ENCODE measurements around the gene ZNF26. TPM values are rescaled to one million over a fixed set of nuclear protein-coding genes. Genes with fewer than 3 reads are reported as not detected.

ZNF26 gene, protein sequence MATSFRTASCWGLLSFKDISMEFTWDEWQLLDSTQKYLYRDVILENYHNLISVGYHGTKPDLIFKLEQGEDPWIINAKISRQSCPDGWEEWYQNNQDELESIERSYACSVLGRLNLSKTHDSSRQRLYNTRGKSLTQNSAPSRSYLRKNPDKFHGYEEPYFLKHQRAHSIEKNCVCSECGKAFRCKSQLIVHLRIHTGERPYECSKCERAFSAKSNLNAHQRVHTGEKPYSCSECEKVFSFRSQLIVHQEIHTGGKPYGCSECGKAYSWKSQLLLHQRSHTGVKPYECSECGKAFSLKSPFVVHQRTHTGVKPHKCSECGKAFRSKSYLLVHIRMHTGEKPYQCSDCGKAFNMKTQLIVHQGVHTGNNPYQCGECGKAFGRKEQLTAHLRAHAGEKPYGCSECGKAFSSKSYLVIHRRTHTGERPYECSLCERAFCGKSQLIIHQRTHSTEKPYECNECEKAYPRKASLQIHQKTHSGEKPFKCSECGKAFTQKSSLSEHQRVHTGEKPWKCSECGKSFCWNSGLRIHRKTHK
- total RNA-seq (2013; cell fraction: nucleolus; rRNA removed), result 131 and 152 TPM in 2 replicates
- total RNA-seq (2014; rRNA removed) (7.2 and 17.1 TPM in 2 replicates), total RNA-seq (2014; rRNA removed; fragmentation: Illumina TruSeq; extraction: Trizol) (8.6 and 9.1 TPM in 2 replicates), total RNA-seq (2021) (13.4 and 14.1 TPM in 2 replicates), polyA plus RNA-seq (2011; rRNA removed) (11.0 and 16.5 TPM in 2 replicates), polyA plus RNA-seq (2014; fragmentation: Illumina TruSeq; extraction: Trizol) (5.7 and 7.4 TPM in 2 replicates), polyA plus RNA-seq (2014; fragmentation: Nextera tagmentation; extraction: Ambion mirVana) (1 to 10 TPM in 1 of 2 experiments, under 1 TPM in 1; 1.00 to 1.4 TPM), polyA plus RNA-seq (2014; rRNA removed) (15.4 and 17.1 TPM in 2 replicates), polyA plus RNA-seq (2016; fragmentation: Nextera tagmentation; extraction: Ambion mirVana) (10 to 100 TPM in 1 of 2 experiments, 1 to 10 TPM in 1; 9.9 to 11.5 TPM), polyA minus RNA-seq (2011; rRNA and poly(A)+ RNA removed) (12.9 and 25.5 TPM in 2 replicates), Bru-seq, nascent RNA (percentile 85 among the genes with signal in this experiment), BruChase-seq, experiment 1, labeled RNA remaining after a 6-hour chase (percentile 90 among the genes with signal in this experiment), BruChase-seq, experiment 2, labeled RNA remaining after a 2-hour chase (percentile 89 among the genes with signal in this experiment)
- 5.1 TPM for polyA plus RNA-seq (2011; ENCODE audit: low read depth)
- polyA plus RNA-seq (2011; cell fraction: cytosol; rRNA removed), result 11.5 and 19.2 TPM in 2 replicates
- polyA plus RNA-seq (2011; cell fraction: nucleus; rRNA removed), result 31.9 and 39.0 TPM in 2 replicates
- polyA plus RNA-seq (2012), result 9.8 and 9.9 TPM in 2 replicates
- 9.7 and 16.6 TPM in 2 replicates for polyA minus RNA-seq (2011; cell fraction: cytosol; rRNA and poly(A)+ RNA removed)
- 27.2 and 44.2 TPM in 2 replicates for polyA minus RNA-seq (2011; cell fraction: nucleus; rRNA and poly(A)+ RNA removed)
- long read RNA-seq, experiment 1, full-length matches to known transcripts, result 1 of 4 reads
- long read RNA-seq, experiment 1, partial matches to known transcripts, result 0 of 4 reads
- long read RNA-seq, experiment 1, other reads (novel, unspliced or antisense), result 3 of 4 reads
- long read RNA-seq, experiment 2, full-length matches to known transcripts, result 2 of 20 reads
- long read RNA-seq, experiment 2, partial matches to known transcripts, result 15 of 20 reads
- long read RNA-seq, experiment 2, other reads (novel, unspliced or antisense), result 3 of 20 reads

DNA sequence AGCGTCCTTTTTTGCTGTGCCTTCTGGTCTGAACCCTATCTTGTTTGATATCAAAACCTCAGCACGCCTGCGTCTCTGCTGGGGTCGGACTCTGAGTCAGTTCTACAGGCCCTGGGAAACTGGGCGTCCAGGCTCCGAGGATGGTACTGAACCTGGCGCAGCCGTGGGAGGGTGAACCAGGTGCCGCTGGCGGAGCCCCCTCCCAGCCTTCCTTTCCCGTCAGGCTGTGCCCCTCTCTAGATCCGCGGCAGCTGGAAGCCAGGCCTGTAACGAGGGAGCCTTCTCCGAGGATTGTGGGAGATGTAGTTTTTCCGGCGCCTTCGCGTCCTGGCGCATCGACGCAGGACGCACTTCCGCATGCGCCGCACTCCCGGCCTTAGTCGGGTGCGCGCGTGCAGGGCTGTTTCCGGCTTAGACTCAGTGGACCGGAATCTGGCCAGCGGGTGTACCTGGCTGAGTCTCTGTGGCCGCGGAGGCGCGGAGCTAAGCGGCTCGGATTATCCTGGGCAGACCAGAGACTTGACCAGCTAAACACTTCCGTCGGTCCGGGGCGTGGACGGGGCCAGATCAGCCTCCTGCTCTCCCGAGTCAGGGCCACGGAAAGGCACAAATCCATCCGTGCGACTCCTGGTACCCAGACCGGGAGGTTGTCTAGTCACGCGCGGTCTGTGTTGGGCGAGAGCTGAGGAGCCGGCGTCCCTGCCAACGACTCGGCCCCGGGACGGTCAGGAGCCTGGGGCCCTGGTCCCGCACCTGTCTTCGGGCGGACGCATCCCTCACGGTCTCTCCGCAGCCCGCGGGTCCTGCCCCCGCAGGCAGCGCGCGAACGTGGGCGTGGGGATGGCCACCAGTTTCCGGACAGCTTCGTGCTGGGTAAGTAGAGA is at the start of gene ZNF26:
ZNF26 (plus strand) TSS at position 367 of the 884 bp plus-strand sequence; CDS start at position 841, 474 bp downstream.
- Histone ChIP-seq H3K36me3 (ENCODE audit: control insufficient read depth in 2 of 2, insufficient read depth in 2 of 2, low read length in 1 of 2) (no peaks in the 10 kb centered on the region), H3K27ac (ENCODE audit: control insufficient read depth, insufficient read depth) (peak within 1 kb of the TSS; percentile 82), H2AFZ (ENCODE audit: control insufficient read depth, low read depth, low read length) (peak within 1 kb of the TSS; percentile 98), H3K4me2 (ENCODE audit: control insufficient read depth, insufficient read depth) (peak within 1 kb of the TSS; percentile 95), H3K4me3 (peak within 1 kb of the TSS; percentile 83), H3K79me2 (ENCODE audit: control insufficient read depth, insufficient read depth, low read length) (peaks cover 18% of the 10 kb centered on the region), H3K27me3 (replicated peaks in 1 of 2; ENCODE audit: control insufficient read depth in 2 of 2, insufficient read depth in 2 of 2, low read length in 1 of 2) (no peaks in the 10 kb centered on the region), H4K20me1 (ENCODE audit: control insufficient read depth, insufficient read depth) (no peaks in the 10 kb centered on the region), H3K9me3 (replicated peaks; ENCODE audit: control insufficient read depth, insufficient read depth, low read length) (peaks cover 14% of the 10 kb centered on the region; the same call in 2 of the 3 replicates), H3K4me1 (ENCODE audit: control insufficient read depth, insufficient read depth, low read length) (peaks cover 4% of the 10 kb centered on the region; the same call in 1 of the 2 replicates), H3K9ac (ENCODE audit: control insufficient read depth, insufficient read depth, low read length) (peak within 1 kb of the TSS; percentile 87)
- peak; percentile 72 for DNase-seq (ENCODE audit: low read depth, low spot score)
- ChIA-PET POLR2A (interaction anchor here (1.0 to 2.1 kb wide), 3 partner anchors 30 to 195 kb away, joined by 3 to 9 read pairs (median 4); partner anchors contain the start of genes ZNF268 and ZNF605), RAD21 (ENCODE audit: unreplicated experiment) (interaction anchor here (1.1 to 2.3 kb wide), 4 partner anchors 29 to 195 kb away, joined by 3 to 8 read pairs (median 6); partner anchors contain the start of genes ZNF268 and ZNF84), SMC1A (ENCODE audit: uncharacterized antibody, unreplicated experiment) (interaction anchor here (0.7 to 2.7 kb wide), 6 partner anchors 10 to 195 kb away, joined by 3 to 8 read pairs (median 5); partner anchors contain the start of genes GOLGA3 and ZNF268), CTCF (interaction anchor here (0.7 to 1.7 kb wide), 3 partner anchors 195 to 216 kb away, joined by 3 to 7 read pairs (median 4); partner anchors contain the start of gene ZNF268)
- intact Hi-C loops (cut with micrococcal nuclease; ENCODE audit: unreplicated experiment) (loop anchor here (1.0 to 2.0 kb wide), 2 partner anchors 51 to 94 kb away; partner anchors contain the start of genes ZNF140 and ZNF84), in situ Hi-C loops (cut with MboI) (loop anchor here (5.0 kb wide), 1 partner anchor 96 kb away; the partner anchor contains the start of gene ZNF140)
- peak; percentile 81 for FAIRE-seq
- no TSS peak for BruUV-seq (replicated peaks)
- WGBS (ENCODE audit: insufficient coverage, insufficient replicate concordance, low lambda C conversion rate, missing lambda C conversion rate), result 1% methylated on average over 75 of the region's 76 CpGs
- ATAC-seq, result peak; percentile 99
- TF ChIP-seq, protein P1, sequence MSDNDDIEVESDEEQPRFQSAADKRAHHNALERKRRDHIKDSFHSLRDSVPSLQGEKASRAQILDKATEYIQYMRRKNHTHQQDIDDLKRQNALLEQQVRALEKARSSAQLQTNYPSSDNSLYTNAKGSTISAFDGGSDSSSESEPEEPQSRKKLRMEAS (IDR thresholded peaks at IDR 0.05; ENCODE audit: low read depth, low read length), result peak; percentile 94
- peak; percentile 59 for TF ChIP-seq SMAD5 (IDR thresholded peaks at IDR 0.05; ENCODE audit: low read depth)
- TF ChIP-seq MYC (IDR thresholded peaks at IDR 0.05; ENCODE audit: insufficient read depth, insufficient read length, insufficient replicate concordance, low read length, severe bottlenecking), result no peak
- TF ChIP-seq, protein P2, sequence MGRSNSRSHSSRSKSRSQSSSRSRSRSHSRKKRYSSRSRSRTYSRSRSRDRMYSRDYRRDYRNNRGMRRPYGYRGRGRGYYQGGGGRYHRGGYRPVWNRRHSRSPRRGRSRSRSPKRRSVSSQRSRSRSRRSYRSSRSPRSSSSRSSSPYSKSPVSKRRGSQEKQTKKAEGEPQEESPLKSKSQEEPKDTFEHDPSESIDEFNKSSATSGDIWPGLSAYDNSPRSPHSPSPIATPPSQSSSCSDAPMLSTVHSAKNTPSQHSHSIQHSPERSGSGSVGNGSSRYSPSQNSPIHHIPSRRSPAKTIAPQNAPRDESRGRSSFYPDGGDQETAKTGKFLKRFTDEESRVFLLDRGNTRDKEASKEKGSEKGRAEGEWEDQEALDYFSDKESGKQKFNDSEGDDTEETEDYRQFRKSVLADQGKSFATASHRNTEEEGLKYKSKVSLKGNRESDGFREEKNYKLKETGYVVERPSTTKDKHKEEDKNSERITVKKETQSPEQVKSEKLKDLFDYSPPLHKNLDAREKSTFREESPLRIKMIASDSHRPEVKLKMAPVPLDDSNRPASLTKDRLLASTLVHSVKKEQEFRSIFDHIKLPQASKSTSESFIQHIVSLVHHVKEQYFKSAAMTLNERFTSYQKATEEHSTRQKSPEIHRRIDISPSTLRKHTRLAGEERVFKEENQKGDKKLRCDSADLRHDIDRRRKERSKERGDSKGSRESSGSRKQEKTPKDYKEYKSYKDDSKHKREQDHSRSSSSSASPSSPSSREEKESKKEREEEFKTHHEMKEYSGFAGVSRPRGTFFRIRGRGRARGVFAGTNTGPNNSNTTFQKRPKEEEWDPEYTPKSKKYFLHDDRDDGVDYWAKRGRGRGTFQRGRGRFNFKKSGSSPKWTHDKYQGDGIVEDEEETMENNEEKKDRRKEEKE (IDR thresholded peaks at IDR 0.05), result no peak
- TF ChIP-seq RBBP5 (conservative IDR thresholded peaks at IDR 0.05), result no peak
- TF ChIP-seq POLR2AphosphoS2 (IDR thresholded peaks at IDR 0.05; ENCODE audit: low read depth, low read length), result peak; percentile 75; the same call in 1 of the 2 replicates
- no peak for TF ChIP-seq ZBED1 (IDR thresholded peaks at IDR 0.05; ENCODE audit: borderline replicate concordance)
- TF ChIP-seq, protein P3, sequence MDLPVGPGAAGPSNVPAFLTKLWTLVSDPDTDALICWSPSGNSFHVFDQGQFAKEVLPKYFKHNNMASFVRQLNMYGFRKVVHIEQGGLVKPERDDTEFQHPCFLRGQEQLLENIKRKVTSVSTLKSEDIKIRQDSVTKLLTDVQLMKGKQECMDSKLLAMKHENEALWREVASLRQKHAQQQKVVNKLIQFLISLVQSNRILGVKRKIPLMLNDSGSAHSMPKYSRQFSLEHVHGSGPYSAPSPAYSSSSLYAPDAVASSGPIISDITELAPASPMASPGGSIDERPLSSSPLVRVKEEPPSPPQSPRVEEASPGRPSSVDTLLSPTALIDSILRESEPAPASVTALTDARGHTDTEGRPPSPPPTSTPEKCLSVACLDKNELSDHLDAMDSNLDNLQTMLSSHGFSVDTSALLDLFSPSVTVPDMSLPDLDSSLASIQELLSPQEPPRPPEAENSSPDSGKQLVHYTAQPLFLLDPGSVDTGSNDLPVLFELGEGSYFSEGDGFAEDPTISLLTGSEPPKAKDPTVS (IDR thresholded peaks at IDR 0.05; ENCODE audit: low read depth, low read length), result no peak
- TF ChIP-seq POU2F2 (IDR thresholded peaks at IDR 0.05; ENCODE audit: borderline replicate concordance, low read depth, low read length), result peak; percentile 72; the same call in 2 of the 3 replicates
